Esophagus muscularis mucosa (tissue), 4 donors: ENCODE data around the gene C16orf74. TPM values are rescaled to one million over a fixed set of nuclear protein-coding genes. Genes with fewer than 3 reads are reported as not detected.

Source experiments
- DNase-seq: peaks from one replicate; pipeline ENCODE4 v3.0.0-alpha.2; 2017; ENCODE audit errors: extremely low spot score
- H3K27ac ChIP-seq, 4 donors: fragments of 200-600 bp; sonication (generic); replicated peaks in 1 of 4; 1 replicate in 3 of 4; 2 replicates in 1 of 4; pipeline ENCODE4 v1.5.1; 2016 to 2019; ENCODE audit warnings: mild to moderate bottlenecking in 1 of 4
- H3K27me3 ChIP-seq, 4 donors: fragments of 200-600 bp; sonication (generic); one replicate each; pipeline versions ENCODE4 v1.5.1 to v1.6.0; 2016 to 2019
- H3K36me3 ChIP-seq, 4 donors: fragments of 200-600 bp; sonication (generic); one replicate each; pipeline ENCODE4 v1.5.1; 2016 to 2019
- H3K4me1 ChIP-seq, 4 donors: fragments of 200-600 bp; sonication (generic); one replicate each; pipeline ENCODE4 v1.5.1; 2016 to 2019
- H3K4me3 ChIP-seq, 4 donors: fragments of 200-600 bp; sonication (generic); 1 replicate in 2 of 4; 2 replicates in 2 of 4; pipeline ENCODE4 v1.5.1; 2016 to 2019; ENCODE audit warnings: mild to moderate bottlenecking in 4 of 4, moderate library complexity in 1 of 4
- H3K9me3 ChIP-seq, 4 donors: fragments of 200-600 bp; sonication (generic); 1 replicate in 3 of 4; 2 replicates in 1 of 4; pipeline ENCODE4 v1.5.1; 2016 to 2019
- CTCF ChIP-seq, 3 experiments: fragments of 200-600 bp in 2 of 3; fragments of 450-650 bp in 1 of 3; sonication (generic) in 2 of 3; IDR thresholded peaks; one replicate each; pipeline ENCODE4 v1.5.1; 2017 to 2019; ENCODE audit warnings: antibody characterized with exemption in 3 of 3, mild to moderate bottlenecking in 2 of 3, moderate library complexity in 1 of 3
- EP300 ChIP-seq: sonication (generic); formaldehyde crosslinking; IDR thresholded peaks from one replicate; pipeline ENCODE4 v1.6.1; 2017; ENCODE audit warnings: antibody characterized with exemption
- POLR2A ChIP-seq: fragments of 450-650 bp; IDR thresholded peaks from one replicate; pipeline ENCODE4 v1.6.1; 2017; ENCODE audit warnings: antibody characterized with exemption, moderate library complexity, mild to moderate bottlenecking, low read depth
- POLR2AphosphoS5 ChIP-seq, 2 donors: sonication (generic); formaldehyde crosslinking; IDR thresholded peaks; one replicate each; pipeline ENCODE4 v1.6.1; 2017; ENCODE audit warnings: antibody characterized with exemption in 2 of 2
- WGBS: methylation state at CpG from one replicate; pipeline ENCODE4 v1.1.5; 2018; 5-methylcytosine and 5-hydroxymethylcytosine counted together
- intact Hi-C: fragments of 100-400 bp; cut with DNase I; formaldehyde crosslinking; loops from one replicate; pipeline ENCODE4 v1.15.1; 2023
- total RNA-seq, 4 donors: library from RNA; depleted of rRNA; stranded (reverse); fragments of >200 nt; gene quantifications; one replicate each; pipeline versions ENCODE4 v1.1.0 to v1.2.1, GENCODE V29; 2016

Gene C16orf74
- total RNA-seq, 4 donors from 2014 or later, result 0.83 to 2.4 (median 0.83) TPM; not detected in 1

DNA sequence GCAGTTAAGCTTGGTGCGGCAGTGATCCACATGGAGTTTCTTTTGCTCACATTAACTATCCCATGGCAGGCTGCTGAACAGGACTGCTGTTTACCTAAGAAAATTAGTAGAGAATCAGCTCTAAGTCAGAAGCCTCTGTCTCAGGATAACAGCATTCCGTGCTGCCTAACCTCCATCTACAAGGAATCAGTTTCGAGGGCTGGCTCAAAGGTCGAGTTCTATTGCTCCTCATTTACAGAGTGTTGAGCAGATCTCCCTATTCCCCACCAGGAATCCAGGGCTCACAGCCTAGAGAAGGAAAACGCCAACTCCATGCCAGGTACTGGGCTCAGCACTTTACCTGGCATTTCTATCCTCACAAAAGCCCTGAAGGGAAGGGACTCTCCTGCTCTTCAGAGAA, 72.1 kb downstream of the C16orf74 start:
- TF ChIP-seq POLR2AphosphoS5 (IDR thresholded peaks at IDR 0.05) (no peak), CTCF (IDR thresholded peaks at IDR 0.05) (no peak), EP300 (no peak), POLR2A (no peak)
- H3K27ac ChIP-seq, result no peak overlapping the region
- no peak overlapping the region for H3K4me3 ChIP-seq
- no peaks in the 10 kb centered on the region for H3K9me3 ChIP-seq
- H3K36me3 ChIP-seq, result peaks cover 0 to 48% (median 6%) of the 10 kb centered on the region in 4 donors
- intact Hi-C loops, result no loop called here
- no peak for DNase-seq
- 95% methylated on average over 5 of the region's 5 CpGs for WGBS
- no peaks in the 10 kb centered on the region for H3K27me3 ChIP-seq
- H3K4me1 ChIP-seq, result peaks cover 6 to 9% (median 7%) of the 10 kb centered on the region in 4 donors

GRCh38 chr16:85678016-85678415, 72.9 kb downstream of the C16orf74 start:
- 84% methylated on average over 8 of the region's 8 CpGs for WGBS
- no peak for DNase-seq
- no peaks in the 10 kb centered on the region for H3K27me3 ChIP-seq

GRCh38 chr16:85677383-85677967, 73.4 kb downstream of the C16orf74 start:
- no peak overlapping the region for H3K4me3 ChIP-seq
- DNase-seq, result no peak
- no peaks in the 10 kb centered on the region for H3K27me3 ChIP-seq
- peaks cover 8 to 12% (median 11%) of the 10 kb centered on the region in 4 donors for H3K4me1 ChIP-seq
- no peaks in the 10 kb centered on the region for H3K9me3 ChIP-seq
- 84% methylated on average over 6 of the region's 6 CpGs for WGBS
- peaks cover 0 to 59% (median 13%) of the 10 kb centered on the region in 4 donors for H3K36me3 ChIP-seq
- no peak overlapping the region for H3K27ac ChIP-seq
- TF ChIP-seq CTCF (IDR thresholded peaks at IDR 0.05) (no peak), POLR2AphosphoS5 (IDR thresholded peaks at IDR 0.05) (no peak), EP300 (no peak), POLR2A (no peak)
- intact Hi-C loops, result no loop called here

More at GRCh38 chr16:85678016-85678415, 72.9 kb downstream of the C16orf74 start:
- TF ChIP-seq POLR2AphosphoS5 (IDR thresholded peaks at IDR 0.05) (no peak), POLR2A (no peak), EP300 (no peak), CTCF (IDR thresholded peaks at IDR 0.05) (no peak)
- Histone ChIP-seq H3K27ac (no peak overlapping the region), H3K9me3 (no peaks in the 10 kb centered on the region), H3K4me1 (peaks cover 8 to 12% (median 11%) of the 10 kb centered on the region in 4 donors), H3K4me3 (no peak overlapping the region), H3K36me3 (peaks cover 0 to 54% (median 8%) of the 10 kb centered on the region in 4 donors)
- intact Hi-C loops, result no loop called here

DNA sequence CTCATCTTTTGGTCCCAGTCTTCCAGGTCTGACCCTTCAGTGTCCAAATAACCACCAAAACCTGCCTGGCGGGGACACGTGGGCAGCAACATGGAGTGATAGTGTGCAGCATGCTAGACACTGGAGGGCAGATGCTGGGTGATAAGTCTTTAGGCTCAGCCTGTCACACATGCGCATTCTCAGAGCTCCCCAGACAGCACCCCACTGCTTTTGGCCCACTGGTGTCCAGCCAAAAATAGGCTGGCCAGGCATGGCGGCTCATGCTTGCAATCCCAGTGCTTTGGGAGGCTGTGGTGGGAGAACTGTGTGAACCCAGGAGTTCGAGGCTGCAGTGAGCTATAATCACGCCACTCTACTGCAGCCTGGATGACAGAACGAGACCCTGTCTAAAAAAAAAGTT, 74.4 kb downstream of the C16orf74 start:
- peaks cover 8 to 12% (median 11%) of the 10 kb centered on the region in 4 donors for H3K4me1 ChIP-seq
- DNase-seq, result no peak
- peaks cover 2 to 69% (median 23%) of the 10 kb centered on the region in 4 donors for H3K36me3 ChIP-seq
- H3K27me3 ChIP-seq, result no peaks in the 10 kb centered on the region
- no peak overlapping the region for H3K4me3 ChIP-seq
- intact Hi-C loops, result no loop called here
- 86% methylated on average over 4 of the region's 7 CpGs for WGBS
- no peak for TF ChIP-seq POLR2AphosphoS5 (IDR thresholded peaks at IDR 0.05)
- no peak for TF ChIP-seq EP300
- TF ChIP-seq POLR2A, result no peak
- TF ChIP-seq CTCF (IDR thresholded peaks at IDR 0.05), result no peak
- H3K27ac ChIP-seq, result no peak overlapping the region
- H3K9me3 ChIP-seq, result no peaks in the 10 kb centered on the region
